ENCODE data around the gene VWA3A. TPM values are rescaled to one million over a fixed set of nuclear protein-coding genes. Genes with fewer than 3 reads are reported as not detected.

VWA3A gene
- total RNA-seq, 4 donors from 2014 or later, result 0.24 TPM; not detected in 3

DNA sequence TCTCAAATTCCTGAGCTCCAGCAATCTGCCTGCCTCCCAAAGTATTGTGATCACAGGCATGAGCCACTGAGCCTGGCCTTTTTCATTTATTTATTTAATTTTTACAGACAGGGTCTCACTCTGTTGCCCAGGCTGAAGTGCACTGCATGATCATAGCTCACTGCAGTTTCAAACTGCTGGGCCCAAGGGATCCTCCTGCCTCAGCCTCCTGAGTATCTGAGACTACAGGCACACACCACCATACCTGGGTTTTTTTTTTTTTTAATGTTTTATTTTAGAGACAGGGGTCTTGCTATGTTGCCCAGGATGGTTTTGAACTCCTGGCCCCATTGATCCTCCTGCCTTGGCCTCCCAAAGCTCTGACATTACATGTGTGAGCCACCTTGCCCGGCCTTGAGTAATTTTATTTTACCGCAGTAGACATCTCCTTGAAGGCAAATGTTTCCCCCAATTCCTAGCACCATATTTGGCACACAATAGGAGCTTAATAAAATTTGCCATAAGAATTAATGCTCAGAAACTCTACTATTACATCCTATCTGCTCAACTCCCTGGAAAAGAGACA lies 111.8 kb downstream of the VWA3A start:
- ATAC-seq (ENCODE audit: low FRiP score) (no peak), DNase-seq (ENCODE audit: low spot score) (no peak)
- TF ChIP-seq, protein P1, sequence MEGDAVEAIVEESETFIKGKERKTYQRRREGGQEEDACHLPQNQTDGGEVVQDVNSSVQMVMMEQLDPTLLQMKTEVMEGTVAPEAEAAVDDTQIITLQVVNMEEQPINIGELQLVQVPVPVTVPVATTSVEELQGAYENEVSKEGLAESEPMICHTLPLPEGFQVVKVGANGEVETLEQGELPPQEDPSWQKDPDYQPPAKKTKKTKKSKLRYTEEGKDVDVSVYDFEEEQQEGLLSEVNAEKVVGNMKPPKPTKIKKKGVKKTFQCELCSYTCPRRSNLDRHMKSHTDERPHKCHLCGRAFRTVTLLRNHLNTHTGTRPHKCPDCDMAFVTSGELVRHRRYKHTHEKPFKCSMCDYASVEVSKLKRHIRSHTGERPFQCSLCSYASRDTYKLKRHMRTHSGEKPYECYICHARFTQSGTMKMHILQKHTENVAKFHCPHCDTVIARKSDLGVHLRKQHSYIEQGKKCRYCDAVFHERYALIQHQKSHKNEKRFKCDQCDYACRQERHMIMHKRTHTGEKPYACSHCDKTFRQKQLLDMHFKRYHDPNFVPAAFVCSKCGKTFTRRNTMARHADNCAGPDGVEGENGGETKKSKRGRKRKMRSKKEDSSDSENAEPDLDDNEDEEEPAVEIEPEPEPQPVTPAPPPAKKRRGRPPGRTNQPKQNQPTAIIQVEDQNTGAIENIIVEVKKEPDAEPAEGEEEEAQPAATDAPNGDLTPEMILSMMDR (IDR thresholded peaks at IDR 0.05), result no peak

GRCh38 chr16:22205577-22206012 lies 113.3 kb downstream of the VWA3A start:
- ATAC-seq (ENCODE audit: low FRiP score) (no peak), DNase-seq (ENCODE audit: low spot score) (no peak)
- TF ChIP-seq, protein P1 (IDR thresholded peaks at IDR 0.05), result no peak

DNA sequence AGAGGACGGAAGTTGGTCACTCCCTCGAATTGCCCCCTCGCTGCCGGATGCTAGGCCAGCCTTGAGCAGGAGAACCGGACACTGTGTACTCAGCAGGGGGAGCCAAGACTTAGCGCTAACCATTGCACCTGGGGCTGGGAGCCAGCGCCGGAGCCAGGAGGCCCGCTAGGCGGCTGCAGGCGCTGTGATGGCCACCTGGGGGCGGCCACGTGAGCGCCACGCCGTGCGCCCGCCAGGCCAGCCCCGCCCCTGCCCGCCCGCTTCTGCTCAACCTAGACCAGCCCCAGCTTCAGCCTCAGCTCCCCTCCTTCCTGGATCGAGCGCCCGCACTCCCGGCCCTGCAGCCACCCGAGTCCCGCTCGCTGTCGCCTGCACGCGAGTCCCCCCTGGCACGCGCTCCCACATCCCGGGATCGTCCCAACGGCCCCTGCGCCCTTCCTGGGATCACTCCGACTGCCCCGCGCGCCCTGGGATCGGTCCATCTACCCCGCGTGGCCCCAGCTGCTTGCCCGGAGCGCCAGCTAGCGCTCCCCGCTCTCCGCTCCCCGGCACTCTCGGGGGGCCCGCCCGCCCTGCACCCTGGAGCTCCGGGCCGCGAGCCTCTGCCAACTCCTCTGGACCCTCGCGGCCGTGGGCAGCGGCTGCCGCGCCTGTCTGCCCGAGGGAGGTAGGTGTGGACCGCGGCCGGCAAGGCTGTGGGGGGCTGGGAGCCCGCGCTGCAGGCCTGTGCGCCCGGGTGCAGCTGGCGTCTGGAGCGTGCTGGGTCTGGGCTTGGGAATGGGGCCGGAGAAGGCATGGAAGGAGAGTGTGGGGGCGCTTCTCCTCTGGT lies 113.9 kb downstream of the VWA3A start, which contains the start of gene EEF2K:
TSS of gene EEF2K (plus strand) at position 266 of the 829 bp plus-strand sequence. CDS start 19,452 bp downstream, outside the sequence.
- peak; percentile 95 for ATAC-seq (ENCODE audit: low FRiP score)
- TF ChIP-seq, protein P1 (IDR thresholded peaks at IDR 0.05), result peak in 2 of 3 donors; percentile 33

More for the DNA sequence above, 113.9 kb downstream of the VWA3A start, which contains the start of gene EEF2K:
- DNase-seq (ENCODE audit: low spot score), result peak; percentile 60

Other genes starting within 250 kb of the VWA3A start
- gene NPIPB4, start 234.8 kb upstream of the VWA3A start, total RNA-seq, result 100 to 1,000 TPM in 2 of 4 donors, 10 to 100 TPM in 2; 34.9 to 195 (median 94.1) TPM
- gene UQCRC2, start 139.2 kb upstream of the VWA3A start, total RNA-seq, result 100 to 1,000 TPM; 149 to 165 (median 159) TPM
- not detected for gene PDZD9, start 91.4 kb upstream of the VWA3A start, total RNA-seq
- gene MOSMO, start 84.4 kb upstream of the VWA3A start, total RNA-seq, result 10 to 100 TPM; 18.7 to 35.2 (median 25.8) TPM
- gene SDR42E2, start 70.0 kb downstream of the VWA3A start, total RNA-seq, result not detected
- gene EEF2K, start 113.7 kb downstream of the VWA3A start, total RNA-seq, result 10 to 100 TPM; 14.7 to 59.9 (median 26.4) TPM
- 10 to 100 TPM; 46.3 to 73.4 (median 54.0) TPM for gene POLR3E, start 204.9 kb downstream of the VWA3A start, total RNA-seq